Dermis microvascular lymphatic vessel endothelial cell (primary cell): ENCODE results near the gene WSCD1. TPM values are rescaled to one million over a fixed set of nuclear protein-coding genes. Genes with fewer than 3 reads are reported as not detected.

Source experiments
- DNase-seq, 2 donors: peaks; one replicate each; pipeline versions ENCODE4 v3.0.0 to v3.0.0-alpha.2; 2010; ENCODE audit warnings: low read depth in 2 of 2
- total RNA-seq: library from RNA; depleted of rRNA; stranded (reverse); fragments of >200 nt; gene quantifications from 2 replicates; pipeline ENCODE4 v1.2.1, GENCODE V29; 2014

The WSCD1 gene
- total RNA-seq, 1 donor from 2014 or later: 11.8 TPM

- DNase-seq: no peak
These were observed 36.0 kb downstream of the WSCD1 start for GRCh38 chr17:6106212-6106611.

- no peak for DNase-seq
These were observed 37.6 kb downstream of the WSCD1 start for GRCh38 chr17:6107791-6108190.

- DNase-seq: no peak
These were observed 38.2 kb downstream of the WSCD1 start for GRCh38 chr17:6108382-6108781.

GRCh38 chr17:6108987-6109386 is 38.8 kb downstream of the WSCD1 start:
- DNase-seq: no peak

GRCh38 chr17:6109536-6109935 is 39.4 kb downstream of the WSCD1 start:
- DNase-seq: no peak

GRCh38 chr17:6110088-6110487 is 39.9 kb downstream of the WSCD1 start:
- DNase-seq: no peak

GRCh38 chr17:6110592-6110991 is 40.4 kb downstream of the WSCD1 start:
- DNase-seq: peak in 1 of 2 donors; percentile 18

GRCh38 chr17:6120351-6120750 is 50.2 kb downstream of the WSCD1 start:
- no peak for DNase-seq

GRCh38 chr17:6124856-6125255 is 54.7 kb downstream of the WSCD1 start:
- DNase-seq: no peak

- no peak for DNase-seq
These were observed 56.6 kb downstream of the WSCD1 start for GRCh38 chr17:6126768-6127167.

GRCh38 chr17:6134721-6135120 is 64.5 kb downstream of the WSCD1 start:
- no peak for DNase-seq

GRCh38 chr17:6135236-6135635 is 65.1 kb downstream of the WSCD1 start:
- no peak for DNase-seq

- DNase-seq: no peak
These were observed 65.8 kb downstream of the WSCD1 start for GRCh38 chr17:6135996-6136395.

GRCh38 chr17:6137716-6138502 is 67.7 kb downstream of the WSCD1 start:
- no peak for DNase-seq

GRCh38 chr17:6138761-6139446 is 68.7 kb downstream of the WSCD1 start:
- no peak for DNase-seq

- DNase-seq: no peak
These were observed 69.3 kb downstream of the WSCD1 start for GRCh38 chr17:6139447-6139832.

- DNase-seq: no peak
These were observed 70.0 kb downstream of the WSCD1 start for GRCh38 chr17:6140188-6140587.

GRCh38 chr17:6140728-6141330 is 70.7 kb downstream of the WSCD1 start:
- DNase-seq: no peak

GRCh38 chr17:6142701-6143100 is 72.5 kb downstream of the WSCD1 start:
- no peak for DNase-seq

- no peak for DNase-seq
These were observed 75.8 kb downstream of the WSCD1 start for GRCh38 chr17:6145946-6146345.

GRCh38 chr17:6147042-6147441 is 76.9 kb downstream of the WSCD1 start:
- DNase-seq: no peak

GRCh38 chr17:6153375-6153774 is 83.2 kb downstream of the WSCD1 start:
- no peak for DNase-seq

- no peak for DNase-seq
These were observed 87.5 kb downstream of the WSCD1 start for GRCh38 chr17:6157716-6158115.
